ENCODE data around the gene BRICD5.
"Not testable (repeated sequence)": the region's sequence is repeated elsewhere in the genome, so short reads cannot be mapped to it uniquely, and the experiment has no call there.

Gene BRICD5

GRCh38 chr16:2244926-2245795 is 34.5 kb upstream of the BRICD5 start:
- Histone ChIP-seq H3K9ac (ENCODE audit: low read length) (no peak overlapping the region), H3K4me1 (ENCODE audit: control insufficient read depth, low read depth, low read length) (peaks cover under 1% of the 10 kb centered on the region), H3K36me3 (ENCODE audit: control insufficient read depth, low read depth, low read length) (peaks cover 41% of the 10 kb centered on the region), H3K27me3 (ENCODE audit: control insufficient read depth, insufficient read depth, low read length) (no peaks in the 10 kb centered on the region), H3K27ac (ENCODE audit: low read length) (no peak overlapping the region), H3K4me3 (ENCODE audit: low read length) (no peak overlapping the region), H3K9me3 (ENCODE audit: control insufficient read depth, low read depth, low read length) (no peaks in the 10 kb centered on the region)

GRCh38 chr16:2244301-2244700 is 33.6 kb upstream of the BRICD5 start:
- Histone ChIP-seq H3K4me3 (ENCODE audit: low read length) (no peak overlapping the region), H3K36me3 (ENCODE audit: control insufficient read depth, low read depth, low read length) (peaks cover 40% of the 10 kb centered on the region), H3K9me3 (ENCODE audit: control insufficient read depth, low read depth, low read length) (no peaks in the 10 kb centered on the region), H3K27ac (ENCODE audit: low read length) (no peak overlapping the region), H3K9ac (ENCODE audit: low read length) (no peak overlapping the region), H3K27me3 (ENCODE audit: control insufficient read depth, insufficient read depth, low read length) (no peaks in the 10 kb centered on the region), H3K4me1 (ENCODE audit: control insufficient read depth, low read depth, low read length) (no peaks in the 10 kb centered on the region)

DNA sequence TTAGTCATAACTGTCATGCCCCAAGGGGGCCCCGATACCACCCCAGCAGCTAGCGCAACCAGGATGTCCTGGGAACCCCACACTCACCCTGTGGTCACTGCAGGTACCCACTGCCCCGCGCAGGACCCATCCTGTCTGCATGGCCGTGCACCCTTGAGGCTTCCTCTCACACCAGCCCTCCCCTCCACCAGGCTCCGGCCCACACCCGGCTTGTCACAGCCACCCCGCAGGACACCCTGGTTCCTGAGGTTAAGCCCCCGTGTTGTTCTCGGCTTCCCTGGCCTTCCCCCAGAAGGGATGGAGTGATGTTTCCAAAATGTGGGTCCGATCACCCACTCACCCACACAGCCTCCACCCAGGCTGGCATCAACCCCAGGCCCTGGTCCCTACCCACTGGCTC is 33.1 kb upstream of the BRICD5 start:
- Histone ChIP-seq H3K27me3 (ENCODE audit: control insufficient read depth, insufficient read depth, low read length) (no peaks in the 10 kb centered on the region), H3K9ac (ENCODE audit: low read length) (no peak overlapping the region), H3K4me1 (ENCODE audit: control insufficient read depth, low read depth, low read length) (no peaks in the 10 kb centered on the region), H3K4me3 (ENCODE audit: low read length) (no peak overlapping the region), H3K36me3 (ENCODE audit: control insufficient read depth, low read depth, low read length) (peaks cover 38% of the 10 kb centered on the region), H3K27ac (ENCODE audit: low read length) (no peak overlapping the region), H3K9me3 (ENCODE audit: control insufficient read depth, low read depth, low read length) (no peaks in the 10 kb centered on the region)

DNA sequence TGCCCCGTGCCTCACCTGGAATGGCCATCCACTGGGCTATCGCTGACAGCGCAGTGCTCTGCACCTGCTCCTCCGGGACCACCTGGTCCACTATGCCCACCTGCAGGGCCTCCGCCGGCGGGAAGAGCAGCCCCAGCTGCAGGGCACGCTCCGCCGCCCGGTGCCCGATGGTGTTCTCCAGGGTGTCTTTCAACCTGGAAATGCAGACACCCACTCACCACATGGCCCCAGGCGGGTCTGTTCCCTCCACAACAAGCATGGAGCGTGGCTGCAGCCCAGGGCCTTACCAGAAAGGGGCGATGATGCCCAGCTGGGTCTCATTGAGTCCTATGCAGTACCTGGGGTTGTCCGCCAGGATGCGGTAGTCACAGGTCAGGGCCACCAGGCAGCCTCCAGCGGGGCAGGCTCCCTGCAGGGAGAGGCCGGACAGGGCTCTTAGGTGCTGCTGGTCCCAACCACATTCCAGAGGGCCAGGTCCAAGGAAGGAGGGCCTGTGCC is 32.4 kb upstream of the BRICD5 start:
- Histone ChIP-seq H3K27ac (ENCODE audit: low read length) (no peak overlapping the region), H3K4me3 (ENCODE audit: low read length) (no peak overlapping the region), H3K4me1 (ENCODE audit: control insufficient read depth, low read depth, low read length) (no peaks in the 10 kb centered on the region), H3K9ac (ENCODE audit: low read length) (no peak overlapping the region), H3K36me3 (ENCODE audit: control insufficient read depth, low read depth, low read length) (peaks cover 38% of the 10 kb centered on the region), H3K9me3 (ENCODE audit: control insufficient read depth, low read depth, low read length) (no peaks in the 10 kb centered on the region), H3K27me3 (ENCODE audit: control insufficient read depth, insufficient read depth, low read length) (peaks cover 3% of the 10 kb centered on the region)

- Histone ChIP-seq H3K4me1 (ENCODE audit: control insufficient read depth, low read depth, low read length) (no peaks in the 10 kb centered on the region), H3K4me3 (ENCODE audit: low read length) (no peak overlapping the region), H3K36me3 (ENCODE audit: control insufficient read depth, low read depth, low read length) (peaks cover 38% of the 10 kb centered on the region), H3K27me3 (ENCODE audit: control insufficient read depth, insufficient read depth, low read length) (peaks cover 8% of the 10 kb centered on the region), H3K9ac (ENCODE audit: low read length) (no peak overlapping the region), H3K9me3 (ENCODE audit: control insufficient read depth, low read depth, low read length) (no peaks in the 10 kb centered on the region), H3K27ac (ENCODE audit: low read length) (no peak overlapping the region)
Measured at GRCh38 chr16:2242598-2242997, 31.9 kb upstream of the BRICD5 start.

GRCh38 chr16:2240331-2240730 is 29.7 kb upstream of the BRICD5 start:
- H3K9ac ChIP-seq (ENCODE audit: low read length); H3K9me3 ChIP-seq (ENCODE audit: control insufficient read depth, low read depth, low read length); H3K4me1 ChIP-seq (ENCODE audit: control insufficient read depth, low read depth, low read length); H3K4me3 ChIP-seq (ENCODE audit: low read length); H3K27ac ChIP-seq (ENCODE audit: low read length): not testable (repeated sequence)
- Histone ChIP-seq H3K36me3 (ENCODE audit: control insufficient read depth, low read depth, low read length) (peaks cover 27% of the 10 kb centered on the region), H3K27me3 (ENCODE audit: control insufficient read depth, insufficient read depth, low read length) (peaks cover 28% of the 10 kb centered on the region)

DNA sequence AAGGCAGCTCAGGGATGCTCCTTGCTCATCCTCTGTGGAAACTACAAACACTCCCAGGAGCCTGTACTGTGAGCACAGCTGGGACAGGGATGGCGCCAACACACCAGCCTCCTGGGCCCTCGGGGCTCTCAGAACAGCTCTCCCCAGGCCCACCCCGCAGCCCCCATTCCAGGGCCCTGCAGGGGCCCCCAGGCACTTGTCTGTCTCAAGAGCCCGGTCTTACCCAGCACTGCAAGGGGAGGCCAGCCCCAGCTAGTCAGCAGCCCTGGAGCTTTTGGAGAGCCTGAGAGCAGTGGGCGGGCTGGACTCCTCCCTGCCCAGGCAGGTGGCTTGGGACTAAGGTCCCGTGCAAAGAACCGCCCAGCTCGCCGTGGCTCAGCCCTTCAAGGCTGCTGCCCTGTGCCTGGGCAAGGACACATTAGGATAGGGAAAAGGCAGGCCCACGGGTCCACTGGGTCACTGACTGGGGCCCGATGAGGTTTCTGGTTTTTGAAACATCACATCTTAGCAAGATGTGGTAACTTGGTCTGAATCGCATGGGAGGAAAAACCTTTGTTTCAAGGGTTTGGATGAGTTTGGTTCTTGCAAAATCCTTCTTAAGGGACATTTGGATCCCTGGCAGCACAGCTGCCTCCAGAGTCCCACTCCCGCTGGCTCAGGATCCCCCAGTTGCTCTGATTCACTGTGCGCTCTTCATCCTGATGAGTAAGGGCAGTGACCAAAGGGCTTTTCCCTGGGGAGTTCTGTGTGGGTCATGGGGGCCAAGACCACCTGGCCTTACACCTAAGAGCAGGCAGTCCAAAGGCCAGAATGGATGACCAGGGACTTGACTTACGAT is 28.4 kb upstream of the BRICD5 start:
- H3K9me3 ChIP-seq (ENCODE audit: control insufficient read depth, low read depth, low read length) = no peaks in the 10 kb centered on the region
- H3K4me1 ChIP-seq (ENCODE audit: control insufficient read depth, low read depth, low read length) = no peaks in the 10 kb centered on the region
- H3K27ac ChIP-seq (ENCODE audit: low read length) = no peak overlapping the region
- no peak overlapping the region for H3K4me3 ChIP-seq (ENCODE audit: low read length)
- H3K27me3 ChIP-seq (ENCODE audit: control insufficient read depth, insufficient read depth, low read length) = peaks cover 28% of the 10 kb centered on the region
- H3K9ac ChIP-seq (ENCODE audit: low read length) = no peak overlapping the region
- H3K36me3 ChIP-seq (ENCODE audit: control insufficient read depth, low read depth, low read length) = peaks cover 23% of the 10 kb centered on the region

DNA sequence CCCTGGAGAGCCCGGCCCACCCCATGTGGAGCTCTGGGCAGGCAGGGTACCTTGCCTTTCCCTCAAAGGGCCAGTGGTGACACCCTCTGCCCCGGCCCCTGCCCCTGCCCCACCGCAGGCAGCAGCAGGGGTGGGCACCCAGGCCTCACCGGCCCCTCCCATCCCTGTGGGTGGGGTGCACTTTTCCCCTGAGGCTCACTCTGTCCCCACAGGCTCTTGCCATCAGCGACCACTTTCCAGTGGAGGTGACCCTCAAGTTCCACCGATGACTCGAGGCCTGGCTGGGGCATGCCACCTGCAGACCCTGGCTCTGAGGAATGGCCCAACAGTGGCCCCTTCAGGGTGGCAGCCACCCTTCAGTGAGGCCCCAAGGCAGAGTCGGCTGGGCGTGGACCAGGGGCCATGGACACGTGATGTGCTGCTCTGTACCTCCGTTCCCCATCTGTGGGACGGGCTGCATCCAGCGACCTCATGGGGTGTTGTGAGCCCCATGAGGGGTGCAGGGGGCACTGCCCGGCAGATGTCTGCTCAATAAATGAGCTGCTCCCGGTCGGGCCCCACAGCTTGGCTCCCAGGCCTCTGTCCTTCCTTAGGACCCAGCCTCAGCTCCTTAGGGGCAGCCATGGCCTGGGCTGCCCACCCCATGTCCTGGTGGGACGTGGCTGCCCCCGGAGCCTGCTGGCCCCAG is 27.6 kb upstream of the BRICD5 start:
- Histone ChIP-seq H3K27me3 (ENCODE audit: control insufficient read depth, insufficient read depth, low read length) (peaks cover 28% of the 10 kb centered on the region), H3K9me3 (ENCODE audit: control insufficient read depth, low read depth, low read length) (no peaks in the 10 kb centered on the region), H3K4me3 (ENCODE audit: low read length) (no peak overlapping the region), H3K9ac (ENCODE audit: low read length) (no peak overlapping the region), H3K36me3 (ENCODE audit: control insufficient read depth, low read depth, low read length) (peaks cover 15% of the 10 kb centered on the region), H3K4me1 (ENCODE audit: control insufficient read depth, low read depth, low read length) (no peaks in the 10 kb centered on the region), H3K27ac (ENCODE audit: low read length) (no peak overlapping the region)

- H3K9me3 ChIP-seq (ENCODE audit: control insufficient read depth, low read depth, low read length) = no peaks in the 10 kb centered on the region
- no peaks in the 10 kb centered on the region for H3K4me1 ChIP-seq (ENCODE audit: control insufficient read depth, low read depth, low read length)
- H3K4me3 ChIP-seq (ENCODE audit: low read length) = no peak overlapping the region
- no peak overlapping the region for H3K27ac ChIP-seq (ENCODE audit: low read length)
- H3K36me3 ChIP-seq (ENCODE audit: control insufficient read depth, low read depth, low read length) = peaks cover 15% of the 10 kb centered on the region
- no peak overlapping the region for H3K9ac ChIP-seq (ENCODE audit: low read length)
- peaks cover 28% of the 10 kb centered on the region for H3K27me3 ChIP-seq (ENCODE audit: control insufficient read depth, insufficient read depth, low read length)
Measured at GRCh38 chr16:2237493-2238149, 27.0 kb upstream of the BRICD5 start.

GRCh38 chr16:2237102-2237482 is 26.4 kb upstream of the BRICD5 start:
- Histone ChIP-seq H3K4me3 (ENCODE audit: low read length) (peak overlapping the region; percentile 42), H3K36me3 (ENCODE audit: control insufficient read depth, low read depth, low read length) (peaks cover 13% of the 10 kb centered on the region), H3K9ac (ENCODE audit: low read length) (no peak overlapping the region)

More at GRCh38 chr16:2237102-2237482, 26.4 kb upstream of the BRICD5 start:
- Histone ChIP-seq H3K9me3 (ENCODE audit: control insufficient read depth, low read depth, low read length) (no peaks in the 10 kb centered on the region), H3K27ac (ENCODE audit: low read length) (no peak overlapping the region), H3K27me3 (ENCODE audit: control insufficient read depth, insufficient read depth, low read length) (peaks cover 28% of the 10 kb centered on the region), H3K4me1 (ENCODE audit: control insufficient read depth, low read depth, low read length) (no peaks in the 10 kb centered on the region)

Measured in iPS-18a (cell line).